Cerebellar cortex (tissue), 1 donor: ENCODE data around the gene COX4I1.
A peak's percentile ranks its signal among the peaks of the same experiment; 100 is the strongest.
"Not testable (repeated sequence)": the region's sequence is repeated elsewhere in the genome, so short reads cannot be mapped to it uniquely, and the experiment has no call there.

Experiments used
- DNase-seq: peaks from one replicate; pipeline ENCODE4 v3.0.0-alpha.2; 2015; ENCODE audit warnings: low spot score

COX4I1 gene

GRCh38 chr16:85824161-85825135, 25.0 kb downstream of the COX4I1 start:
- DNase-seq, result no peak

DNA sequence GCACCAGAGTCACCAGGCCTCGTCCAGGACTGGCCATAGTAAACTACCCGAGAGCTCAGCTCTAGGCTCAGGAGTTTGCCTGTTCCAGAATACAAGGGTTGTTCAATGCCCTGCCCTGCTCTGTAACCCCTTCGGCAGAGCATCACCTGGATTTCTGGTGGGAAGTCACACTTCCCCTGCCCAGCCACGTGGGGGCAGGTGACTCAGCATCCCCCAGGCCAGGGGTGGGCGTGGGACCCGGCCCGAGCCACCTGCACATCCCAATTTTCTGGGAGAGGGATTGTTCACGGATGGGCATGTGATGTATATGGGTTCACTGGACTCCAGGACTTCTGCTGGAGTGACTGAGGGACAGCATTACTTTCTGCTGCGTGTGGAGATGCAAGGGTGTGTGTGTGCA, 25.8 kb downstream of the COX4I1 start:
- no peak for DNase-seq

DNA sequence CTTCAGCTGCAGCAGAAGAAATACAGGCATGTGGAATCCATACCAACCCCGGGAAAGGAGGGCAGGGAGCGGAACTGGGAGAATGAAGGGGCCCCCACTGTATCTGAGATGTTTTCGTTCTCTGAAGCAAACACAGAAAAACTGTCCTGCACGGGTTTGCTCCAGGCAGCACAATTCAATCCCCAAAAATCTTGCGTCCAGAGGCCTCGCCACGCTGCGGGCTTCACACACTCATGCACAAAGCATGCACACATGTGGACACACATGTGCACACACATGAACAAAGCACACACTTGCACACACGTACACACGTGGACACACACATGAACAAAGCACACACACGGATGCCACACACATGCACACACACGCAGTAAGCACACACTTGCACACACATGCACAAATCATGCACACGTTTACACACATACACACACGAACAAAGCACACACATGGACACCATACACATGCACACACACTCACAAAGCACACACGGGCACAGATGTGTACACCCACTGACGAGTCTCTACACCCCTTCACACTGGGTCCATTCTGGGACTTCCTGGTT, 27.3 kb downstream of the COX4I1 start:
- no peak for DNase-seq

DNA sequence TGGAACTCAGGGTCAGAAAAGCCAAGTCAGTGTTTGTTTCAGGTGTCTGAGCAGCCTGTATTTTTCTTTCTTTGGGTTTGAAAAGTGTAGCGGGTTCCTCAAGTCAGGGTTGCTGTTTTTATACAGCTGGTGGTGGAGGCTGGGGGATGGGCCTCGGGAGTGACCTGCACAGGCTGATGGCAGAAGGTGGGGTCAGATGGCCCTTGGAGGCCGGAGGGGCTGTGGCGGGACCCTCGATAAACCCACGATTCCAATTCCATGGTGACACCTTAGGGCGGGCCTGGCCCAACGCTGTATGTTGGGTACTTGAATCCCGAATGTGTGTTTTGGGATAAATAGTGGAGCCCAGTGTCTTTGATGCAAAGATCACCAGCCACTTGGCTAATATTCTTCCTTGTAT, 28.7 kb downstream of the COX4I1 start:
- DNase-seq, result no peak

DNA sequence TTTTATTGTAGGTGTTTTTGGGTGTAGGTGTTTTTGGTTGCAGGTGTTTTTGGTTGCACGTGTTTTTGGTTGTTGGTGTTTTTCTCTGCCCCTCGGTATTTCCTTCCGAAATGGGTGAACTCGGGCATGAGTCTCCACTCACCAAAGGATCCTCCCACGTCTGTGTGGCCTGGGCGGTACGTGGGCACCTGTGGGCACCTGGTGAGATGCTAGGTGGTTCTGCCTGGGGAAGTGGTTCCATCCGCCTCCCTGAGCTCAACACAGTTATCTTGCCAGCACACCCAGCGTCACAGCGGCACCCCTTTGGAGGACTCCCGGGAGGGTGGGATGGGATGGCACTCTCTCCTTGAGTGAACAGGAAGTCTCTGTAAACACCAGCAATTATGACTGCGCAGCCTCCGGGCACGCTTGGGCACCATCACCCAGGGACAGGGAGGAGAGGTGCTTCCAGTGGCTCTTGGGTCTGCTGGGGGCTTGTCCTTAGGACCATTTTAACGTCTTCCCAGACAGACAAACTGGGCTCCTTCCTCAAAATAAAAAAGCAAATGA, 29.8 kb downstream of the COX4I1 start:
- DNase-seq, result no peak

DNA sequence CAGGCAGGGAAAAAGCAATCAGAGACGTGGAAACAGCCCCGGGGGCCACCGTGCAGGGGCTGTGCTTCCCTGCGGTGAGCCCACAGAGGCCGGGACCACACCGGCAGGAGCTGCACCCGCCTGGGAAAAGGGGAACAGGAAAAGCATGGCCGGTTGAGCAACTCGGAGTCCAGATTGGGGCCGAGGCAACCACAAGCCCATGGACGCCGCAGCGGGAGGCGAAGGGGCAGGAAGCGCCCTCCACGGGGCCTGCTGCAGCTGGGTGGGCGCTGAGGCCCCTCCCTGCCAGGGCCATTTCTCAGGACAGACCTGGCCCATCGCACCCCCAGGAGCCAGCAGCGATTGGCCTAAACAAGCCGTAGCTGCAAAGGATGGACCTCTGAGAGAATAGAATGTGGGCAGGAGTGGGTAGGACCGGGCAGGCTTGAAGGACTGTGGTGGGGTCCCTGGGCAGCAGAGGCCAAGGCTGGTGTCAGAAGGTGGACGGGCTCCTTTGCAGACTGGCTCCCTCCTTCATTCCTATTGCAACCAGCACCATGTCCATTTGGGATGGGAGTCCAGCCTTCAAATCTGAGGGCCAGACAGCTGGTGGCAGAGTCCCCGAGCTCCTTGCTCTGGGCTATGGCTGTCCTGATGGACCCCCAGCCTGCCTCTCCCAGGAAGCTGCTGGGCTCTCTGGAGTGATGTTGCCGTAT, 30.4 kb downstream of the COX4I1 start:
- DNase-seq, result no peak

- no peak for DNase-seq
Measured at GRCh38 chr16:85830821-85831220, 31.3 kb downstream of the COX4I1 start.

DNA sequence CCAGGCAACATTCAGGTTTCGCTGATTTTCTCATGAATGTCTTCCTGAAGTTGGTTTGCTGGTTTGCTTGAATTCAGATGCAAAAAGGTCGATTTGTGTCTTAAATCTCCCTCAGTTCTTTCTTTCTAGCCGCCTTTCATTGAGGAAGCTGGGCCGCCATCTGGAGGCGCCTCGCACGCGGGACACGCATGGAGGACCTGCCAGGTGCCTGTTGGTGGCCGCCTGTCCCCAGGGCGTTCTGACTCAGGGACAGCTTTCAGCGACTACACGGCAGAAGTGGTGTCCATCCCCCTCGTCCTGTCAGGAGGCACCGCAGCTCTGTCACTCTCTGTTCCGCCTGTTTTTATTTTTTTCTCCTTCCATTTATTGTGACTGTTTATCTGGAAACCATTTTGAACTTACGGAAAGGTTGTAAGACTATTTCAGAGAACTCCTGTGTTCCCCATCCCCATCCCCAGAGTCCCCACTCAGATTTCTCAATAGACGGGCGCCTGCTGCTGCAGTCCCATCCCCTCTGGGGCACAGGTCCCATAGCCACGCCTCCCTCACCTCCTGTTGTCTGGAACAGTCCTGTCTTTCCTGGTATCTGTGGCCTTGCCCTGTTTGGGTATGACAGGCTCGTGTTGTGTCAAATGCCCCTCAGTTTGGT, 33.2 kb downstream of the COX4I1 start:
- peak; percentile 12 for DNase-seq

- DNase-seq, result no peak
Measured at GRCh38 chr16:85833219-85833920, 33.9 kb downstream of the COX4I1 start.

GRCh38 chr16:85834741-85835140, 35.2 kb downstream of the COX4I1 start:
- DNase-seq, result no peak

DNA sequence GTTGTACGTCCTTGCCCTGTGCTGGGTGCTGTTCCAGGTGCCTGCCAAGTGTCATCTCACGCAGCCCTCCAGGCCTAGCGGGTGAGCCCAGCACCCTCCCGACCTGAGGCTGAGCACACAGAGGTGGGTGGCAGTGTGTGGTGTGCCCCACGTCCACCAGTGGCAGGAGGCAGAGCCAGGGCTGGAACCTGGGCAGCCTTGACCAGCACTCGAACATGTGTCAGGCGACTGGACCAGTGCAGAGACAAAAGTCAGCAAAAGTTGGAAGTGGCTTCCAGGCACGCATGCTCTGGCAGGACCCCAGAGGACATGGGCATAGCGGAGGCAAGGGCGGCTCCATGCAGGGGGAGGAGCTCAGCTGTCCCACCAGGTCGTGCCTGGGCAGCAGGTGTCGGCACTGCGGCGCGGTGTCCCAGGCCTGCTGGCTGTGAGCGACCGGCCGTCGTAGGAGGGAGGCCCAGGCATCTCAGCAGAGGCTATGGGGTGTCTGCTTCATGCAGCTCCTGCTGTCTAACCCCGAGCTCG, 35.8 kb downstream of the COX4I1 start:
- no peak for DNase-seq

DNA sequence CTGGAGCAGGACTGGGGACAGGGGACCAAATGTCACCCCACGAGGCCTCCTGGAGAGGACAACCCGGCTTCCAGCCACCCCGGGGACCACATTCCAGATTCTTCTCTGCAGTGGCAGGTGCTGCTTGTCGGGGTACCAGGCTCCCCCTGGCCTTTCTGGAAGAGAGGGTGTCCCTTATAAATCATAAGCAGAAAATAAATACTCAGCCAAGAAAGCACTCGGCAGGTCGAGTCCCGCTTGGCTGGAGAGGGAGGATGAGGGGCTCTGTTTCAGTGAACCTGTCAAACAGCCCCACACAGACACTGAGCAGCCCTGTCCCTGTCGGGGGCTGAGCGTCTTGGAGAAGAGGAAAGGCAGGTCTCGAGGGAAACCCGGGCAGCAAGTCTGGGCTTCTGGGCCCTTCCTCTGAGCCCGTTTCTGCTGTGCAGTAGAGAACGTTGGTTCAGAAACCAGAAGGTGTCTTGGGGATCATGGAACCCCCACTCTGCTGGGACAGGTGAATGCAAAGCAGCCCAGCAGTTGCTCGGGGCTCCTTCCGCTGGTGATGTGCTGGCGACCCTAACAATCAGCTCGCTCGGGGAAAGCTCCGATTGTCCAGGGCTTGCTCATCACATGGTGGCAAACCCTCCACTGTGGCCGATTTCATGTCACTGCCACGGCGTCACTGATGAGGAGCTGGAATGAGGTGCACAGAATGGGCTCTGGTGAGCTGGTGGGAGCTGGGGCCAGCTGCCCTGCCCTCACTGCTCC, 36.6 kb downstream of the COX4I1 start:
- no peak for DNase-seq

DNA sequence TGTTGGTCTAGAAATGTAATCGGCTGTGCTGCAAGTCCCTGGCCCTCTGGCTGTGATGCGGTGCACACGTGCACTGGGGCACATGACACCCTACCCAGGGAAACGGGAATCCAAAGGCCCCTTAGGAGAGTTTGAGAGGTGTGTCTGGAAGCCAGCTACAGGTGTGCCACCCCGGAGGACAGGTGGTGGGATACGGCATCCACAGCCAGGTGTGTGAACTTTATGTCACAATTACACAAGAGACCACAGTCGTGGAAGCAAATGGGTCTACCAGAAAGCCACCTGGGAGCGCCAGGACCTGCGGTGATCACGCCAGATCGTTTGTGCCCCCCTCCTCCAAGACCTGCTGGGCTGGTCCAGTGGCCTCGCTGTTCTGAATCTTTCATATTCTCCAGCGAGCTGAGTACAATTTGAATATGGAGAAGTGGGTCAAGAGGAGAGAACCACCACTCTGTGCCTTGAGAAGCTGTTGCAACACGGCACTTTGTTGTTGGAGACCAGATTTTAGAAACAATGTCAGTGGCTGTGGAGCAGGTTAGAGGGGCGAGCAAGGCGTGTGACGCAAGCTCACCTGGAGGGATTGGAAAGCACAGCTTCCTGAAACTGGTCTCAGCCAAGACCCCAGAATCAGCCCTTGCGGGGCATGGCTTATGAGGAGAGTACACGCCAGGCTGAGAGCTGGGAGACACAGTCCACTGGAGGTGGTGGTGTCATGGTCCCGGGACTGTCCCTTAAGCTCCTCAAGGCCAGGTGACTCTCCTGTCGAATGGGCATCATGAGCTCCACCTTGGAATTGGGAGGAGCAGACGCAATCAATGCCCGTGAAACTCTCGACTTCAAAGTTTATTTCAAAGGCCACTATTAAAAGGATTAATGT, 37.4 kb downstream of the COX4I1 start:
- no peak for DNase-seq

DNA sequence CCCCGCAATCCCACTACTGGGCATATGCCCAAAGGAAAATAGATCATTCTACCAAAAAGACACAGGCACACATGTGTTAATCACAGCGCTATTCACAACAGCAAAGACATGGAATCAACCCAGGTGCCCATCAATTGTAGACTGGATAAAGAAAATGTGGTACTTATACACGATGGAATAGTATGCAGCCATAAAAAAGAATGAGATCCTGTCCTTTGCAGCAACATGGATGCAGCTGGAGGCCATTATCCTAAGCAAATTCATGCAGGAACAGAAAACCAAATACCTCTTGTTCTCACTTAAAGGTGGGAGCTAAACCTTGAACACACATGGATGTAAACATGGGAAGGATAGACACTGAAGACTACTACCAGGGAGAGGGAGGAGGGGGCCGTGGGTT, 38.2 kb downstream of the COX4I1 start:
- DNase-seq, result not testable (repeated sequence)

DNA sequence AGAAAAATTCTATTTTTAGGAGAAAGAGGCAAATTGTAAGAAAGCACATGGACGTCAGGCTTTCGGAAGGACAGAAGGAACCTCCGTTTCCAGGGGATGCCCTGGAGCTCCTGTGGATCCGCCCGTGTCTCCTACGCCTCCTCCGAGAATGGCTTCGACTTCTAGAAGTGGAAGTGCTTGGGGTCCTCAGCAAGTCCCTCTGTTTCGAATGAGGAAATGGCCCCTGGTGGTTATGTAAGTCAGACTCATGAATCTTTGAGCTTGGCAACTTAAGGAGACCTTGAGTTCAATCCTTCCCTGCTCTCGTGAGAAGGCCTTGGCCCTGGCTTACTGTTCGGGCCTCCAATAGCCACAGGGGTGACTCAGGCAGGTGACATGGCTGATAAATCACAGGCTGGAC, 38.9 kb downstream of the COX4I1 start:
- no peak for DNase-seq

DNA sequence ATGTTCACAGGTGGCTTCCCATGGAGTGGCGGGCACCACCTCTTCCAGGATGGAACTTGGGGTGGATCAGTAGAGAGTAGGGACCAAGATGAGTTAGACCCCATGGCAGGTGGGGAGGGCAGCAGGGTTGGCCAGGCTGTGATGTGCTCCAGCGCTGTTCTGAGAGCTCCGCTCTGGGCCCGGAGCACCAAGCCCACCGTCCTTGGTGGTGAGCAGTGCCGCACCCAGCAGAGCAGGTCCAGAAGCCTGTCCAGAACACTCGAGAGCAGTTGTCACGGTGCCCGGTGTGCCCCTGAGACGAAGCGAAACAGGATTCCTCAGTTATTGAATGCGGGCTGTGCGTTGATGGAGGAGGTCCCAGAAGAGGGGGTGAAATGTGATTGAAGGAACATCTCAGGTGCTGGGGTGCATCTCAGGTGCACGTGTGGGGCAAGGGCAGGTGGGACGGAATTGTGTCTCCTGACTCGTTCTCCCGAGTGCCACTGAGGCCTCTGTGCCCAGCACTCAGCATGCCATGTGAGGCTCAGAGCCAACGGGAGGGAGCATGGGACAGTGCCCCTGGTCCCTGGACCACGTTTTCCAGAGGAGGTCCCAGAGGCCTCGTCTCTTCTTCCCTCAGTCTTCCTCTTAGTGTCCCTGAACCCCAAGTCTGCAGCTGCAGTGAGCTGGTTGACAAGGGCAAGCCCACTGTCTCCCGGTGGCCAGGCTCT, 39.5 kb downstream of the COX4I1 start:
- no peak for DNase-seq

GRCh38 chr16:85839681-85840240, 40.3 kb downstream of the COX4I1 start:
- no peak for DNase-seq

- no peak for DNase-seq
Measured at GRCh38 chr16:85840395-85840794, 40.9 kb downstream of the COX4I1 start.
